K562 (cell line): ENCODE results near the gene FARSA. TPM values are rescaled to one million over a fixed set of nuclear protein-coding genes. Genes with fewer than 3 reads are reported as not detected.

ENCODE experiments used
- MAZ ChIP-seq, 2 experiments: fragments of 450-650 bp in 1 of 2; sonication (generic) in 1 of 2; formaldehyde crosslinking; IDR thresholded peaks in 1 of 2; conservative IDR thresholded peaks in 1 of 2; 2 replicates each; pipeline versions ENCODE4 v1.4.0 to v1.5.0; 2020; ENCODE audit warnings: mild to moderate bottlenecking in 1 of 2, missing genetic modification reagents in 1 of 2
- NRF1 ChIP-seq, 2 experiments: fragments of 450-650 bp; IDR thresholded peaks in 1 of 2; conservative IDR thresholded peaks in 1 of 2; 2 replicates each; pipeline ENCODE4 v1.6.1; 2014; ENCODE audit warnings: mild to moderate bottlenecking in 2 of 2
- SETDB1 ChIP-seq: IDR thresholded peaks from one replicate; pipeline ENCODE4 v1.6.1; 2012; ENCODE audit warnings: low read length, control low read depth, inconsistent platforms
- SUPT5H ChIP-seq: fragments of 450-650 bp; IDR thresholded peaks from 2 replicates; pipeline ENCODE4 v1.6.1; 2016
- TAF1 ChIP-seq: IDR thresholded peaks from 2 replicates; pipeline ENCODE4 v1.6.1; 2011; ENCODE audit warnings: mild to moderate bottlenecking, low read length, moderate library complexity; ENCODE audit not compliant: insufficient read depth, control insufficient read depth, severe bottlenecking; ENCODE audit errors: extremely low read depth
- ZBTB7A ChIP-seq: IDR thresholded peaks from 2 replicates; pipeline ENCODE4 v1.6.1; 2011; ENCODE audit warnings: low read depth, mild to moderate bottlenecking, low read length, moderate library complexity, borderline replicate concordance; ENCODE audit not compliant: control insufficient read depth
- polyA plus RNA-seq, 8 experiments: library from polyadenylated mRNA; depleted of rRNA in 4 of 8; stranded (reverse) in 5 of 8; unstranded in 3 of 8; fragments of >200 nt; fragmentation: Nextera tagmentation in 2 of 8; fragmentation: Illumina TruSeq in 1 of 8; extraction: Ambion mirVana in 2 of 8; extraction: Trizol in 1 of 8; gene quantifications; 2 replicates each; pipeline versions ENCODE4 v1.2.1 to v1.2.3, GENCODE V29; 2011 to 2014; ENCODE audit warnings: inconsistent platforms in 1 of 8, missing spikeins in 1 of 8
- total RNA-seq, 7 experiments: library from RNA; depleted of rRNA in 6 of 7; stranded (reverse); fragments of >200 nt in 6 of 7; fragmentation: Illumina TruSeq in 2 of 7; extraction: Trizol in 2 of 7; gene quantifications; 2 replicates each; pipeline versions ENCODE4 v1.2.1 to v1.2.3, GENCODE V29; 2011 to 2021; ENCODE audit warnings: low replicate concordance in 1 of 7
- TF ChIP-seq, protein P1 (sequence below), 2 experiments: fragments of 450-650 bp in 1 of 2; IDR thresholded peaks; 2 replicates each; pipeline ENCODE4 v1.6.1; 2011 to 2017; ENCODE audit warnings: low read depth in 2 of 2, antibody characterized with exemption in 1 of 2, borderline replicate concordance in 1 of 2, low read length in 1 of 2, mild to moderate bottlenecking in 1 of 2, mixed read lengths in 1 of 2; ENCODE audit not compliant: control insufficient read depth in 1 of 2
- TF ChIP-seq, protein P2 (sequence below): fragments of 450-650 bp; IDR thresholded peaks from 2 replicates; pipeline ENCODE4 v1.6.1; 2014; ENCODE audit warnings: low read depth, mild to moderate bottlenecking, moderate library complexity, borderline replicate concordance
- TF ChIP-seq, protein P3 (sequence below), 2 experiments: fragments of 450-650 bp; IDR thresholded peaks; 2 replicates each; pipeline ENCODE4 v1.6.1; 2016; ENCODE audit warnings: mild to moderate bottlenecking in 2 of 2, borderline replicate concordance in 1 of 2, low read depth in 1 of 2, moderate library complexity in 1 of 2
- TF ChIP-seq, protein P4 (sequence below), 2 experiments: fragments of 450-650 bp in 1 of 2; sonication (generic) in 1 of 2; formaldehyde crosslinking; conservative IDR thresholded peaks; 2 replicates each; pipeline versions ENCODE4 v1.4.0 to v1.8.1; 2020 to 2022; ENCODE audit warnings: mild to moderate bottlenecking in 1 of 2, missing genetic modification reagents in 1 of 2

FARSA gene
- total and polyA plus RNA-seq, 9 of the 15 experiments (the other 6 are each of a cell fraction or from before 2014, with no cell fraction given) = 25.2 to 237 (median 89.6) TPM

DNA sequence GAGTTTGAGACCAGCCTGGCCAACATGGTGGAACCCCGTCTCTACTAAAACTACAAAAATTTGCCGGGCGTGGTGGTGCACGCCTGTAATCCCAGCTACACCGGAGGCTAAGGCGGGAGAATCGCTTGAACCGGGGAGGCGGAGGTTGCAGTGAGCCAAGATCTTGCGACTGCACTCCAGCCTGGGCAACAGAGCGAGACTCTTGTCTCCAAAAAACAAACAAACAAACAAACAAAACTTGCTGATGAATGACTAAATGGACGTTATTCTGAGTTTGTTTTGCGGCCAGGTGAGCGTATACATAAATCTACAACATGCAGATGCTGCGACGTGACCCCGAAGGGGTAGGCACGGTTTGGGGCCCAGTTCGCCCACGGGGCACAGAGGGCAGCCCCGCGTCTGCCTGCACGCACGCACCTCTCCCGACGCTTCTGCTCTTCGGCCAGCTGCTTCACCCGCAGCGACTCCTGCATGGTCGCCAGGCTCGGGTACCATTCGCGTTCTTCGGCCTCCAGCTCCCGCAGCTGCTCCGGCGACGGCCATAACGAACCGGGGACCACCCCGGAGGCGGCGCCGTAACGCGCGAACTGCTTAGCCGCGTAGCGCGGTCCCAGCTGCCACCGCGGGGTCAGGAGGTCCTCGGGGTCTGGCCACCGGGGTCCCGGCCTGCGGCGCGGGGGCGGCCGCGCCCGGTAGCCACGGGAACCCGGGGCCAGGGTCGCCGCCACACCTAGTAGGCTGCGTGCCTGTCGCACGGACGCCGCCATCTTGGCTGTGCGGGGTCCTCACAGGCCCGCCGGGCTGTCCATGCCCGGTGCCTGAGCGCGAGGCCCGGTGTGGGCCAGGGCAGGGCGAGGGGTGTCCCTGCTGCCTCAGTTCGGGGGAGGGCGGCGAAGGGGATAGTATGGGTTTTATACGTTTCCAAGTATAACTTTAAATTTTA, 23.2 kb upstream of the FARSA start, which contains the start of gene GADD45GIP1 (continued):
- TF ChIP-seq, protein P1, sequence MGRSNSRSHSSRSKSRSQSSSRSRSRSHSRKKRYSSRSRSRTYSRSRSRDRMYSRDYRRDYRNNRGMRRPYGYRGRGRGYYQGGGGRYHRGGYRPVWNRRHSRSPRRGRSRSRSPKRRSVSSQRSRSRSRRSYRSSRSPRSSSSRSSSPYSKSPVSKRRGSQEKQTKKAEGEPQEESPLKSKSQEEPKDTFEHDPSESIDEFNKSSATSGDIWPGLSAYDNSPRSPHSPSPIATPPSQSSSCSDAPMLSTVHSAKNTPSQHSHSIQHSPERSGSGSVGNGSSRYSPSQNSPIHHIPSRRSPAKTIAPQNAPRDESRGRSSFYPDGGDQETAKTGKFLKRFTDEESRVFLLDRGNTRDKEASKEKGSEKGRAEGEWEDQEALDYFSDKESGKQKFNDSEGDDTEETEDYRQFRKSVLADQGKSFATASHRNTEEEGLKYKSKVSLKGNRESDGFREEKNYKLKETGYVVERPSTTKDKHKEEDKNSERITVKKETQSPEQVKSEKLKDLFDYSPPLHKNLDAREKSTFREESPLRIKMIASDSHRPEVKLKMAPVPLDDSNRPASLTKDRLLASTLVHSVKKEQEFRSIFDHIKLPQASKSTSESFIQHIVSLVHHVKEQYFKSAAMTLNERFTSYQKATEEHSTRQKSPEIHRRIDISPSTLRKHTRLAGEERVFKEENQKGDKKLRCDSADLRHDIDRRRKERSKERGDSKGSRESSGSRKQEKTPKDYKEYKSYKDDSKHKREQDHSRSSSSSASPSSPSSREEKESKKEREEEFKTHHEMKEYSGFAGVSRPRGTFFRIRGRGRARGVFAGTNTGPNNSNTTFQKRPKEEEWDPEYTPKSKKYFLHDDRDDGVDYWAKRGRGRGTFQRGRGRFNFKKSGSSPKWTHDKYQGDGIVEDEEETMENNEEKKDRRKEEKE (IDR thresholded peaks at IDR 0.05; ENCODE audit: borderline replicate concordance in 1 of 2, control insufficient read depth in 1 of 2, low read depth in 2 of 2, low read length in 1 of 2) = no peak
- peak; percentile 76 for TF ChIP-seq SUPT5H
- TF ChIP-seq, protein P2, sequence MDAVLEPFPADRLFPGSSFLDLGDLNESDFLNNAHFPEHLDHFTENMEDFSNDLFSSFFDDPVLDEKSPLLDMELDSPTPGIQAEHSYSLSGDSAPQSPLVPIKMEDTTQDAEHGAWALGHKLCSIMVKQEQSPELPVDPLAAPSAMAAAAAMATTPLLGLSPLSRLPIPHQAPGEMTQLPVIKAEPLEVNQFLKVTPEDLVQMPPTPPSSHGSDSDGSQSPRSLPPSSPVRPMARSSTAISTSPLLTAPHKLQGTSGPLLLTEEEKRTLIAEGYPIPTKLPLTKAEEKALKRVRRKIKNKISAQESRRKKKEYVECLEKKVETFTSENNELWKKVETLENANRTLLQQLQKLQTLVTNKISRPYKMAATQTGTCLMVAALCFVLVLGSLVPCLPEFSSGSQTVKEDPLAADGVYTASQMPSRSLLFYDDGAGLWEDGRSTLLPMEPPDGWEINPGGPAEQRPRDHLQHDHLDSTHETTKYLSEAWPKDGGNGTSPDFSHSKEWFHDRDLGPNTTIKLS = peak; percentile 48; the same call in 1 of the 2 replicates
- TF ChIP-seq, protein P3, sequence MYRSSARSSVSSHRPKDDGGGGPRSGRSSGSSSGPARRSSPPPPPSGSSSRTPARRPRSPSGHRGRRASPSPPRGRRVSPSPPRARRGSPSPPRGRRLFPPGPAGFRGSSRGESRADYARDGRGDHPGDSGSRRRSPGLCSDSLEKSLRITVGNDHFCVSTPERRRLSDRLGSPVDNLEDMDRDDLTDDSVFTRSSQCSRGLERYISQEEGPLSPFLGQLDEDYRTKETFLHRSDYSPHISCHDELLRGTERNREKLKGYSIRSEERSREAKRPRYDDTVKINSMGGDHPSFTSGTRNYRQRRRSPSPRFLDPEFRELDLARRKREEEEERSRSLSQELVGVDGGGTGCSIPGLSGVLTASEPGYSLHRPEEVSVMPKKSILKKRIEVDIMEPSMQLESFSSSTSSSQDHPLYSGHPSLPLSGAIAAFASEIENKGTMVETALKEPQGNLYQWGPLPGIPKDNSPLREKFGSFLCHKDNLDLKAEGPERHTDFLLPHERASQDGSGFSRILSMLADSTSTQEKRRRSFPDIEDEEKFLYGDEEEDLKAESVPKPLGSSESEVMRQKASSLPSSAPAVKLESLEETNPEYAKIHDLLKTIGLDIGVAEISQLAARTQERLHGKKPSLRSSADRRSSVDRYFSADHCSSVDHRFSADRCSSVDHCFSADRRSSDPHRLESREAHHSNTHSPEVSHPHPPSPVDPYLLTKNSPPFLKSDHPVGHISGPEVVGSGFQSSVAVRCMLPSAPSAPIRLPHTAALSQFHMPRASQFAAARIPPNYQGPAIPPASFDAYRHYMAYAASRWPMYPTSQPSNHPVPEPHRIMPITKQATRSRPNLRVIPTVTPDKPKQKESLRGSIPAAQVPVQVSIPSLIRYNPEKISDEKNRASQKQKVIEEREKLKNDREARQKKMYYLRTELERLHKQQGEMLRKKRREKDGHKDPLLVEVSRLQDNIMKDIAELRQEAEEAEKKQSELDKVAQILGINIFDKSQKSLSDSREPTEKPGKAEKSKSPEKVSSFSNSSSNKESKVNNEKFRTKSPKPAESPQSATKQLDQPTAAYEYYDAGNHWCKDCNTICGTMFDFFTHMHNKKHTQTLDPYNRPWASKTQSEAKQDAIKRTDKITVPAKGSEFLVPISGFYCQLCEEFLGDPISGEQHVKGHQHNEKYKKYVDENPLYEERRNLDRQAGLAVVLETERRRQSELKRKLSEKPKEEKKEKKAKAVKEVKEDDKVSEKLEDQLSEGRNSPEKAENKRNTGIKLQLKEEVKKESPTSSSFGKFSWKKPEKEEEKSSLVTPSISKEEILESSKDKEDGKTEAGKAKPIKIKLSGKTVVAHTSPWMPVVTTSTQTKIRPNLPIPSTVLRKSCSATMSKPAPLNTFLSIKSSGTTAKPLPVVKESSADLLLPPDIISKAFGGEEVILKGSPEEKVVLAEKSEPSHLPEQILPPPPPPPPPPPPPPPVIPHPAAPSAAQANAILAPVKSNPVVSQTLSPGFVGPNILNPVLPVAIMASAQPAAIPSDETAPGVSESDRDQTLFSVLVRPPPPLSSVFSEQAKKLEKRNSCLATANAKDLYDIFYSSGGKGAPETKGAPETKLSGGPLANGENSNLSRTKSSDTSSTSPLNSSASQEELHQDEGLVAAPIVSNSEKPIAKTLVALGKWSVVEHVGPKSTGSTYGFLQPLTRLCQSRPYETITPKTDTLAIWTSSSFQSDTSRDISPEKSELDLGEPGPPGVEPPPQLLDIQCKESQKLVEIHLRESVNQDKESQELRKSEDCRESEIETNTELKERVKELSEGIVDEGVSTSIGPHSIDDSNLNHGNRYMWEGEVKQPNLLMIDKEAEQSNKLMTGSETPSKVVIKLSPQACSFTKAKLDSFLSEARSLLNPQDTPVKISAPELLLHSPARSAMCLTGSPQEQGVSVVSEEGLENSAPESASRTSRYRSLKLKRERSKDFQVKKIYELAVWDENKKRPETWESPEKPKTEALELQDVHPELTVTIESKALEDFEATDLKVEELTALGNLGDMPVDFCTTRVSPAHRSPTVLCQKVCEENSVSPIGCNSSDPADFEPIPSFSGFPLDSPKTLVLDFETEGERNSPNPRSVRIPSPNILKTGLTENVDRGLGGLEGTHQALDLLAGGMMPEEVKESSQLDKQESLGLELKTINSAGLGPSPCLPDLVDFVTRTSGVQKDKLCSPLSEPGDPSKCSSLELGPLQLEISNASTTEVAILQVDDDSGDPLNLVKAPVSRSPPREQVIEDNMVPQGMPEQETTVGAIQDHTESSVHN (IDR thresholded peaks at IDR 0.05; ENCODE audit: borderline replicate concordance in 1 of 2, low read depth in 1 of 2) = no peak
- TF ChIP-seq TAF1 = peak; percentile 96
- TF ChIP-seq SETDB1 = no peak
- peak; percentile 79; the same call in 1 of the 2 replicates for TF ChIP-seq ZBTB7A
- peak in 1 of 2 experiments; percentile 54; a peak in 3 of 4 replicates for TF ChIP-seq NRF1 (conservative IDR thresholded peaks at IDR 0.05 in 1 of 2, IDR thresholded peaks at IDR 0.05 in 1 of 2)
- TF ChIP-seq, protein P4, sequence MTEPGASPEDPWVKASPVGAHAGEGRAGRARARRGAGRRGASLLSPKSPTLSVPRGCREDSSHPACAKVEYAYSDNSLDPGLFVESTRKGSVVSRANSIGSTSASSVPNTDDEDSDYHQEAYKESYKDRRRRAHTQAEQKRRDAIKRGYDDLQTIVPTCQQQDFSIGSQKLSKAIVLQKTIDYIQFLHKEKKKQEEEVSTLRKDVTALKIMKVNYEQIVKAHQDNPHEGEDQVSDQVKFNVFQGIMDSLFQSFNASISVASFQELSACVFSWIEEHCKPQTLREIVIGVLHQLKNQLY (CRISPR knock-in tag; conservative IDR thresholded peaks at IDR 0.05) = no peak
- TF ChIP-seq MAZ (CRISPR knock-in tag; conservative IDR thresholded peaks at IDR 0.05 in 1 of 2, IDR thresholded peaks at IDR 0.05 in 1 of 2) = peak; percentile 35 to 53; a peak in 2 of 4 replicates
